GM18498 (cell line): ENCODE measurements around the gene FGD2.

Experiments used
- ATAC-seq: cut with Tn5 transposase; IDR thresholded peaks from one replicate; pipeline ENCODE4 v1.9.1; 2021; ENCODE audit warnings: mild to moderate bottlenecking, moderate library complexity; ENCODE audit not compliant: unreplicated experiment

FGD2 gene

DNA sequence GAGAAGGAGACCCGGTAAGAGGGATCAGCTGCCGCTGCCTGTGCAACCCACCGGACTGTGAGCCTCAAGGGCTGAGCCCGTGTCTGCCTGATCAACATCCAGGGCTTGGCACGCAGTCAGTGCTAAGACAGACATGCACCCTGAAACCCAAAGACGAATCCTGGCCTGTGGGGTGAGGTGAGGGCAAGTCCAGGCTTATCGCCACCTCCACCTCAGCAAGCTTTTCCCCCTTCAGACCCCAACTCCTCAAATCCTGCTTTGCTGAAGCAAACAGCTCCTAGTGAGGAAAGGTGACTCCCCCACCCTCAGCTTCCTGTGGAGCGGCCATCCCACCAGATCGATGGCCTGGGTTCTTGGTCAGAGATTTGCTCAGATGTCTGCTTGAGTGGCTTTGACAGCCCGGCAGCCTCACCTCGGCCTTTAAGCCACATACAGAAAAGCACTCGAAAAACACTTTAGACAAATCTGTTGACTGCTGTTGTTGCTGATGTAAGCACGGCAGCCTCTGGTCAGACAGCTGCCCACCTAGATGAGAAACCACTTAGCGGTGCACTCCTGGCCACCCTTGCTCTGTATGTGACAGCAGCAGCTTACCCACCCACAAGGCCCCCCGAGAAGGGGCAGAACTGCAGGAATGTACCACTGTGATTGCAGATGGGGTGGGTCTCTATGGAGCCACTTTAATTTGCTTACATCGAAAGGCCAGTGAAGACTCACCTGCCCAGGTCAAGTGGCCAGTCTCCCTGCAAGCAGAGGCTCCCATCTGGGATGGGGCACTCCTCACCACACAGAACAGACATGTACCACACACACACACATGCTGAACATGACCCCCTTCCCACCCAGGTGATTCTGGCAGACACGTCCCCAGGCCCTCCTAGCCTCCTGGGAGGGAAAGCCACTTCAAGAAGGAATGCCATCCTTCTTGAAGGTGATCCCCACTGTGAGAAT lies 34.3 kb upstream of the FGD2 start:
- no peak for ATAC-seq

DNA sequence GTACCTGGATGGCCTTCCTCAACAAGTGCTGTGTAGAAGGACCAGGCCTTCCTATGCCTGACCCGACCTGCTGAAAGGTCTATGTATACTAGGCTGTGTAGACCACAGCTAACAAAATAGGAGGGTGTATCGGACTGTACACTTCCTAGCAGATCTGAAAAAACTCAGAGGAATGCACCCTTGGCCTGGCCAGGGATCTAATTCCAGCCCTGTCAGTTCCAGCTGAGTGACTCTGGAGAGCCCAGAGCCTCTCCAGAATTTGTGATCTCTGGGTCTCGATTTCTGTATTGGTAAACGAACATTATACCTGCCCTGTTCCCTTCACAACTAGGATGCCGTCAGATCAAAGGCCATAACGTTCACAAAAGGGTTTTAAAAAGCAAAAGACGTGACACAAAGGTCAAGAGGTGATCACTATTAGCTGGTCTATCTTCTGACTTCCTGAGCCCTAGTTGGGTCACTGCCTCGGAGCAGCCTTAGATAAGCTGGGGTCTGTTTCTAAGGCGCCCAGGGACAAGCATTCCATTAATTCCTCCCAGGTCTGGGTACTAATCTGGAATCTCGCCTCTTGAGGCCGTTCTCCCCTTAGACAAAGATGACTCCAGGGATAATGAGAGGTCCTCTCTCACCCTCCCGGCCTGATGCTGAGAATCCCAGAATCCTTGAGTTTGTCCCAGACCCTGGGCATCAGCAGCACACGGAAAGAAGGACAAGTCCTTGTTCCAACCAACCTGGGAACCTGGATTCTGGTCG lies 33.4 kb upstream of the FGD2 start:
- no peak for ATAC-seq

DNA sequence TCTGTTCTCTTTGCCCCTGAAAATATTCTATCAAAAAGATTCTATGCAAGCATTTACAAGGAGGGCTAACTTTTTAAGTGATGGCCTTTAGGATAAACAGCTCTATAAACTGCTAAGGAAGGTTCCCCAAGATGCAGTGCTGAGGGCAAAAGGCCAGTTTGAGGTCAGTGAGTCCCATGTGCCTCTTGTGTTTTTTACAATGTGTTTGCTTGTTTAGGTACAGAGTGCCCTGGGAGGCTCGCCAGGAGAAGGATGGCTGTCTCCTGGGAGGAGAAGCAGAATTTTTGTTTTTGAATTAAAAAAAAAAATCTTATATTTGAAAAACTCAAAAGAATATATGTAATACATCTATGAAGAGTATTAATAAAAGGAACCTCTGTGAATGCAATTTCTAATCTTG lies 32.3 kb upstream of the FGD2 start:
- ATAC-seq = no peak

- ATAC-seq = no peak
Observed at GRCh38 chr6:36973647-36974046, 31.8 kb upstream of the FGD2 start.

DNA sequence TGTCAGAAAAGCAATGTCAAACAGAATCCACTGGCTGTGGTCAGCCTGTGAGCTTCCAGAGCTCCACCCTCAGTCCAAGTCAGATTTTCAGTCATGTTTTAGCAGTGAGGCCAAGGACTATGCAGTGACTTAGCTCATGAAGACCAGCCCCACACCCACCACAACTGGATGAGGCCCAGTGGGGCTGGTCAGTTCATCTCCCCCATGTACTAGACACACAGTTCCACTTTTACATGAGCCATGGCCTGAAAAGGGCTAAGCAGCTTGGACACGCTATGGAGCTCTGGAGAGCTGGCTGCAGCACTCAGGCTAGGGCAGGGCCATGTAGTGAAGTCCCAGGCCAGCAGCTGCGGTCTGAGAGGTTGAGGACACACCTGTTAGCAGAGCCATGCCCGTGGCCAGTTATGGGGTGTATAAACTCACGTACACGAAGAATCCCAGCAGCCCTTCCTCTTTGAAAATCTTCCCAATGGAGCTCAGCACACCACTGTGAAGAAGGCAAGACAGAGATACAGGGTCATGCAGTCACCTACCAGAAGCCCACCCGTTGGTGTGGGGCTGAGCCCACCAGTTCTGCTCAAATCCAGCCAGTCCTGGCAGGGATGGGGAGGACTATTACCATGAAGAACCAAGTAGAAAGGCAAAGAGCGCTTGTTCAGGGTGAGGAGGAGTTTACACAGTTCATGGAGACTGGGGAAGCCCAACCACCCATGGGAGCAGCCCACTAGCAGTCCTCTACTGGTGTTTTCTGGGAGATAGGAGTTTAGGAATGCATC lies 30.0 kb upstream of the FGD2 start:
- ATAC-seq = no peak

DNA sequence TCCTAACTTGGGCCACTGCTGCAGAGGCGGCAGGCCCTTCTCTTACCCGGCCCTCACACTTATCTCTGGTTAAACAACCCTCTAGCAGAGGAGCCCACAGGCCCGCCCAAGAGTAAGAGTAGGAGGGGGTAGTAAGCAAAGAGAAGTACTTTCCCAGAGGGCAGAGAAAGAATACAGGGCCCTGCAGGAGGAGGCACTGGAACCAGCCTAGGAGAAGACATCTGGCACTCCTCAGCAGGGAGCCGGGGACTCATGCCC lies 29.5 kb upstream of the FGD2 start:
- ATAC-seq = no peak

DNA sequence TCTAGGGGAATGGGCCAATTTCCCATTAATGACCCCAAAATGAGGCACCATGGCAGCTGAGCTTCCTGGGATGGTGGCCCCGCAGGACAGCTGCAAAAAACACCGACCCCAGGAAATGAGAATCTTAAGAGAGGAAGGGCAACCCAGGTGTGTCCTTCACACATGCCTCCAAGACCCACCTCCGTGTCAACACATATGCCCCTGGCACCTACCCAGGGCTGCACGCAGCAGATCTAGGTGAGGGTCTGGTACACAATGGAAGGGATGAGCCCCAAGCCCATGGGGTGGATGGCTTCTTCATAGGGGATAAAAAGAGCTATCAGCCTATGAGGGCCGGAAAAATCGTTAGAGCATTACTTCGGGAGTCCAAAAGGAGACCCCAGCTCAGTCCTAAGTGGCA lies 28.9 kb upstream of the FGD2 start:
- no peak for ATAC-seq

- ATAC-seq = no peak
Observed at GRCh38 chr6:36976931-36977330, 28.5 kb upstream of the FGD2 start.

DNA sequence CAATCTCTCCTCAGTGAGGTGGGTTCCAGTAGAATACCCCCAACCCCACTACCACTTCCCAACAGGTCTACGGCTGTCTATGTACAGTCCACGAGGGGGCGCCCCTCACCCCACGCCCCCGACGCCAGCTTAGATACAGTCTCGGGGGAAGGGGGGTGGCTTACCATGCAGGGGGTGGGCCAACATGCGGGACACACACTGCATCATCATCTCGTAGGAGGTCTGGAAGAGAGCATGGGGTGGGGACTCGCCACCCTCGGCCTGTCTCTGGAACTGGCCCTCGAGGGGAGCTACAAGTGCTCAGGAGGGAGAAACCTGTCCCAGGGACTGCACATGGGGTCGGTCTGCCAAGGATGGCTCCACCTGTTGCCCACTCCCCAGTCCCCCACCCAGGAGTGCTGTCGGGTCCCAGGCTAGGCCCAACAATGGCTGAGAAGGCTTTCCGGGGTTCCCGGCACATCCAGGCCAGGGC lies 27.9 kb upstream of the FGD2 start:
- no peak for ATAC-seq

DNA sequence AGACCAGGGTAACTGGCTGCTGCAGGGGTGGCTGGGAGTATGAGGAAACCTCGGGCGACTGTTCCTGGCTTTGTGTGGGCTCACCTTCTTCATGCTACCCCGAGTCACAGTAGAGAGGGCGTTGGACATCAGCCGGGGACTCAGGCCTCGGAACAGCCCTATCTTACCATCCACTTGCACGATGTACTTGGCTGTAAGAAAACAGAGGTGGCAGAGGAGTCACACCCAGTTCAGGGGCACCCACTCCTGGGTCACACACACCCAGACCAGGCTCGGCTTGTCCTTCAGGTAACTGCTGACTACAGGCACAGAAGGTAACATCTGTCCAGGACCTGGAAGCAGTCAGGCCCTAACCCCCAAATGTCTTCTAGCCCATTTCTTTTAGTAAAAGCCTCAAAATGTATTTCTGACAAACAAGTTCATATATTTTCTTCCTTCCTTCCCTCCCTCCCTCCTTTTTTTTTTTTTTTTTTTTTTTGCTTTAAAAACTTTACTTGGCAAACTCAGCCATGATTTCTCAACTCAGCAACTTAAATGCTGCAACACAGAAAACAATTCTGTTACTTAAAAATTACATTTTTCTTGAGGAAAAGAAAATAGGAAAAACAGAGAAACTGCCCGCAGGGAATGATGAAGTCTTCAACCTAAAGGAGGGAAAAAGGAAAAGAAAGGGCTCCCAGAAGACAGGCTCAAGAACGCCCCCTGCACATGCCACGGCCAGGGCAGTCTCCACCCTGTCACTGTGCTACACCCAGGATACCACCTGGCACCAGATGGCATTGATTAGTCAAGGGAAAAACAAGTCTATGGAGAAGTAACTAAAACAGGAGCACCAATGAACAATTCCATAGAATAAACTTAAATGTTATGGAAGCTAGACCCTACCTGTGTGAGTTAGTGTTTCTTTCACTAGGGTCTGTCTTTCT lies 26.8 kb upstream of the FGD2 start:
- ATAC-seq = no peak

GRCh38 chr6:36979347-36979742 lies 26.1 kb upstream of the FGD2 start:
- ATAC-seq = no peak

GRCh38 chr6:36980129-36980528 lies 25.3 kb upstream of the FGD2 start:
- no peak for ATAC-seq

- ATAC-seq = no peak
Observed at GRCh38 chr6:36980876-36981619, 24.4 kb upstream of the FGD2 start.

DNA sequence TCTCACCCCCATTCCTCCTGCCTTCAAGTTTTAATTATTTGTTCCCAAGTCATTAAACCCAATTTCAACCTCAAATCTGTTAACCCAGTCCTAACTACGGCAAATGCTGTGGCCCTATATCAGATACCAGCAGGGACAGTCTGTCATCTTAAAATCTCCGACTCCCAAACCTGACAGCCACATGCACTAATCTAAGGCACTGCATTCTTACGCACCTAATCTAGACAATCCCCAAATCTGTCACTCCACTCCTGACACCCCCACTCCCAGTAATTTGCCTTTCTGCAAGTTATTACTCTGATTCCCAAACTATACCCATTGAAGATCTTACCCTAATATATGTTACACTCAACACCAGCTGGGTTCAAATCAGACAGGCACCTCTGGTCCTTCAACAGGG lies 21.9 kb upstream of the FGD2 start:
- ATAC-seq = no peak

GRCh38 chr6:36984581-36985416 lies 20.7 kb upstream of the FGD2 start:
- ATAC-seq = no peak

- ATAC-seq = no peak
Observed at GRCh38 chr6:36985417-36985807, 20.0 kb upstream of the FGD2 start.

- ATAC-seq = peak; percentile 94
Observed at GRCh38 chr6:36985808-36986703, 19.4 kb upstream of the FGD2 start, which contains the start of gene MTCH1. MTCH1 (minus strand) TSS chr6:36986196; CDS start chr6:36986173, 23 bp downstream.

GRCh38 chr6:36986704-36987047 lies 18.8 kb upstream of the FGD2 start:
- ATAC-seq = no peak
